ENCODE data around the gene MFSD6. TPM values are rescaled to one million over a fixed set of nuclear protein-coding genes. Genes with fewer than 3 reads are reported as not detected.

The MFSD6 gene
- polyA plus RNA-seq, 3 donors, result 8.8 to 15.7 (median 12.9) TPM

GRCh38 chr2:190500054-190500502, 91.9 kb downstream of the MFSD6 start:
- H3K79me2 ChIP-seq (ENCODE audit: insufficient read depth, low read length), result no peaks in the 10 kb centered on the region
- no peak overlapping the region for H3K4me3 ChIP-seq (replicated peaks in 1 of 3; ENCODE audit: low read depth in 2 of 3, low read length in 3 of 3)
- H3K27me3 ChIP-seq (ENCODE audit: control insufficient read depth in 2 of 2, insufficient read depth in 2 of 2, low read length in 2 of 2), result no peaks in the 10 kb centered on the region
- intact Hi-C loops (cut with micrococcal nuclease), result no loop called here
- Mint-ChIP-seq H3K4me3 (no peak overlapping the region), H3K27me3 (ENCODE audit: low read depth in 3 of 3) (no peaks in the 10 kb centered on the region), H3K36me3 (peaks cover 55 to 58% of the 10 kb centered on the region in 2 donors), H3K9me3 (peaks cover 0 to 3% (median 0%) of the 10 kb centered on the region in 7 donors), H3K4me1 (no peaks in the 10 kb centered on the region), H3K27ac (peak overlapping the region in 2 of 7 donors; percentile 3 to 59)
- H3K4me1 ChIP-seq (ENCODE audit: control insufficient read depth in 1 of 2, insufficient read depth in 2 of 2, low read length in 2 of 2), result no peaks in the 10 kb centered on the region
- no peak overlapping the region for H2AFZ ChIP-seq (ENCODE audit: insufficient read depth, low read depth, low read length, poor library complexity, severe bottlenecking)
- TF ChIP-seq CTCF (IDR thresholded peaks at IDR 0.05), result no peak
- no peak overlapping the region for H3K4me2 ChIP-seq (replicated peaks; ENCODE audit: extremely low read depth, low read length, poor library complexity, severe bottlenecking)
- 100% methylated on average over 7 of the region's 7 CpGs for WGBS (ENCODE audit: insufficient coverage)
- peaks cover 59 to 75% of the 10 kb centered on the region in 2 donors for H3K36me3 ChIP-seq (replicated peaks in 1 of 2; ENCODE audit: control insufficient read depth in 1 of 2, insufficient read depth in 2 of 2, low read length in 2 of 2)
- no peaks in the 10 kb centered on the region for H3K9me3 ChIP-seq (replicated peaks in 1 of 2; ENCODE audit: control insufficient read depth in 1 of 2, insufficient read depth in 1 of 2, low read length in 2 of 2)
- no peak overlapping the region for H3K27ac ChIP-seq (ENCODE audit: low read depth in 1 of 2, low read length in 2 of 2)
- no peaks in the 10 kb centered on the region for H4K20me1 ChIP-seq (ENCODE audit: insufficient read depth, low read length)
- no peak overlapping the region for H3K9ac ChIP-seq (ENCODE audit: insufficient read depth, low read length, poor library complexity, severe bottlenecking)
- no peak for DNase-seq

GRCh38 chr2:190501231-190501630, 93.1 kb downstream of the MFSD6 start:
- Histone ChIP-seq H3K27ac (ENCODE audit: low read depth in 1 of 2, low read length in 2 of 2) (no peak overlapping the region), H3K27me3 (ENCODE audit: control insufficient read depth in 2 of 2, insufficient read depth in 2 of 2, low read length in 2 of 2) (no peaks in the 10 kb centered on the region), H3K4me2 (replicated peaks; ENCODE audit: extremely low read depth, low read length, poor library complexity, severe bottlenecking) (no peak overlapping the region), H3K79me2 (ENCODE audit: insufficient read depth, low read length) (no peaks in the 10 kb centered on the region), H3K9ac (ENCODE audit: insufficient read depth, low read length, poor library complexity, severe bottlenecking) (no peak overlapping the region), H3K4me3 (replicated peaks in 1 of 3; ENCODE audit: low read depth in 2 of 3, low read length in 3 of 3) (no peak overlapping the region), H3K4me1 (ENCODE audit: control insufficient read depth in 1 of 2, insufficient read depth in 2 of 2, low read length in 2 of 2) (no peaks in the 10 kb centered on the region), H3K36me3 (replicated peaks in 1 of 2; ENCODE audit: control insufficient read depth in 1 of 2, insufficient read depth in 2 of 2, low read length in 2 of 2) (peaks cover 68 to 87% of the 10 kb centered on the region in 2 donors), H3K9me3 (replicated peaks in 1 of 2; ENCODE audit: control insufficient read depth in 1 of 2, insufficient read depth in 1 of 2, low read length in 2 of 2) (no peaks in the 10 kb centered on the region), H2AFZ (ENCODE audit: insufficient read depth, low read depth, low read length, poor library complexity, severe bottlenecking) (no peak overlapping the region), H4K20me1 (ENCODE audit: insufficient read depth, low read length) (no peaks in the 10 kb centered on the region)
- Mint-ChIP-seq H3K27ac (peak overlapping the region in 1 of 7 donors; percentile 68), H3K9me3 (no peaks in the 10 kb centered on the region), H3K4me3 (no peak overlapping the region), H3K27me3 (ENCODE audit: low read depth in 3 of 3) (no peaks in the 10 kb centered on the region), H3K4me1 (no peaks in the 10 kb centered on the region), H3K36me3 (peaks cover 62 to 65% of the 10 kb centered on the region in 2 donors)
- intact Hi-C loops (cut with micrococcal nuclease), result no loop called here
- TF ChIP-seq CTCF (IDR thresholded peaks at IDR 0.05), result no peak
- 100% methylated on average over 1 of the region's 5 CpGs for WGBS (ENCODE audit: insufficient coverage)
- DNase-seq, result no peak
